Bronchial epithelial cell (primary cell): Measurements from ENCODE around the gene OLFM1. TPM values are rescaled to one million over a fixed set of nuclear protein-coding genes. Genes with fewer than 3 reads are reported as not detected.

ENCODE experiments used
- DNase-seq: peaks from one replicate; pipeline ENCODE4 v3.0.0-alpha.2; 2010; ENCODE audit warnings: low read depth
- FAIRE-seq: peaks from 2 replicates; lab custom pipeline; 2011; peaks lifted over from hg19 to GRCh38; lab: Jason Lieb, UNC
- H3K27me3 ChIP-seq: 2 replicates; pipeline ENCODE4 v1.5.1; 2011; ENCODE audit warnings: low read length; ENCODE audit not compliant: control insufficient read depth, insufficient read depth
- H3K36me3 ChIP-seq: 2 replicates; pipeline ENCODE4 v1.5.1; 2011; ENCODE audit warnings: low read length; ENCODE audit not compliant: control insufficient read depth, insufficient read depth
- H3K4me3 ChIP-seq: 2 replicates; pipeline ENCODE4 v1.5.1; 2011; ENCODE audit warnings: mild to moderate bottlenecking, low read depth, low read length, control low read depth
- CTCF ChIP-seq: IDR thresholded peaks from 2 replicates; pipeline ENCODE4 v1.5.1; 2011; ENCODE audit warnings: mild to moderate bottlenecking, moderate library complexity, low read length, control low read depth, inconsistent platforms; ENCODE audit not compliant: insufficient read depth, severe bottlenecking
- total RNA-seq: library from RNA; depleted of rRNA; stranded (reverse); fragments of >200 nt; gene quantifications from 2 replicates; pipeline ENCODE4 v1.2.1, GENCODE V29; 2014

OLFM1 gene
- total RNA-seq, 1 donor from 2014 or later: 0.26 TPM

GRCh38 chr9:135103001-135103446, 15.6 kb downstream of the OLFM1 start:
- FAIRE-seq: no peak
- no peaks in the 10 kb centered on the region for H3K27me3 ChIP-seq
- no peak for TF ChIP-seq CTCF
- no peak overlapping the region for H3K4me3 ChIP-seq
- H3K36me3 ChIP-seq: no peaks in the 10 kb centered on the region
- no peak for DNase-seq

- no peaks in the 10 kb centered on the region for H3K36me3 ChIP-seq
- H3K4me3 ChIP-seq: no peak overlapping the region
- no peaks in the 10 kb centered on the region for H3K27me3 ChIP-seq
- FAIRE-seq (no peak), DNase-seq (no peak)
- TF ChIP-seq CTCF: no peak
Measured at GRCh38 chr9:135103931-135104639, 16.6 kb downstream of the OLFM1 start.

- H3K27me3 ChIP-seq: no peaks in the 10 kb centered on the region
- no peak for FAIRE-seq
- no peak for TF ChIP-seq CTCF
- DNase-seq: no peak
- H3K4me3 ChIP-seq: no peak overlapping the region
- H3K36me3 ChIP-seq: no peaks in the 10 kb centered on the region
Measured at GRCh38 chr9:135104761-135105160, 17.3 kb downstream of the OLFM1 start.

GRCh38 chr9:135105211-135105745, 17.8 kb downstream of the OLFM1 start:
- H3K36me3 ChIP-seq: no peaks in the 10 kb centered on the region
- H3K27me3 ChIP-seq: no peaks in the 10 kb centered on the region
- H3K4me3 ChIP-seq: no peak overlapping the region
- TF ChIP-seq CTCF: no peak
- FAIRE-seq: no peak
- no peak for DNase-seq

GRCh38 chr9:135105938-135106491, 18.5 kb downstream of the OLFM1 start:
- FAIRE-seq (no peak), DNase-seq (no peak)
- Histone ChIP-seq H3K4me3 (no peak overlapping the region), H3K36me3 (no peaks in the 10 kb centered on the region), H3K27me3 (no peaks in the 10 kb centered on the region)
- TF ChIP-seq CTCF: no peak
